ENCODE data around the gene C20orf173.

The C20orf173 gene

GRCh38 chr20:35529552-35529951 is at the start of gene C20orf173:
Gene C20orf173 (minus strand): TSS chr20:35529652. CDS start chr20:35529373, 279 bp downstream.
- WGBS (ENCODE audit: insufficient coverage, insufficient read length), result no CpG with 5 or more reads among the region's 2 CpGs
- H3K4me3 ChIP-seq (ENCODE audit: low read length), result no peak within 1 kb of the TSS
- H3K9me3 ChIP-seq (ENCODE audit: control insufficient read depth, insufficient read depth, low read length), result no peaks in the 10 kb centered on the region; the same call in 1 of the 2 replicates
- DNase-seq (ENCODE audit: low read depth, low spot score), result no peak
- H3K27me3 ChIP-seq (ENCODE audit: control insufficient read depth, insufficient read depth, low read length), result no peaks in the 10 kb centered on the region
- no peaks in the 10 kb centered on the region for H3K4me1 ChIP-seq (ENCODE audit: control insufficient read depth, insufficient read depth, low read length)
- no peak within 1 kb of the TSS for H3K27ac ChIP-seq (ENCODE audit: low read length)
- H3K36me3 ChIP-seq (ENCODE audit: control insufficient read depth, insufficient read depth, low read length), result no peaks in the 10 kb centered on the region

GRCh38 chr20:35579196-35579595 is 49.7 kb upstream of the C20orf173 start:
- H3K9me3 ChIP-seq (ENCODE audit: control insufficient read depth, insufficient read depth, low read length), result no peaks in the 10 kb centered on the region
- no peaks in the 10 kb centered on the region for H3K27me3 ChIP-seq (ENCODE audit: control insufficient read depth, insufficient read depth, low read length)
- no peak overlapping the region for H3K27ac ChIP-seq (ENCODE audit: low read length)
- H3K4me1 ChIP-seq (ENCODE audit: control insufficient read depth, insufficient read depth, low read length), result no peaks in the 10 kb centered on the region
- no peaks in the 10 kb centered on the region for H3K36me3 ChIP-seq (ENCODE audit: control insufficient read depth, insufficient read depth, low read length)
- WGBS (ENCODE audit: insufficient coverage, insufficient read length), result no CpG with 5 or more reads among the region's 6 CpGs
- H3K4me3 ChIP-seq (ENCODE audit: low read length), result no peak overlapping the region
- no peak for DNase-seq (ENCODE audit: low read depth, low spot score)

- H3K27ac ChIP-seq (ENCODE audit: low read length), result no peak overlapping the region
- no peaks in the 10 kb centered on the region for H3K4me1 ChIP-seq (ENCODE audit: control insufficient read depth, insufficient read depth, low read length)
- WGBS (ENCODE audit: insufficient coverage, insufficient read length), result no CpG with 5 or more reads among the region's 8 CpGs
- H3K36me3 ChIP-seq (ENCODE audit: control insufficient read depth, insufficient read depth, low read length), result no peaks in the 10 kb centered on the region
- no peaks in the 10 kb centered on the region for H3K27me3 ChIP-seq (ENCODE audit: control insufficient read depth, insufficient read depth, low read length)
- DNase-seq (ENCODE audit: low read depth, low spot score), result no peak
- H3K9me3 ChIP-seq (ENCODE audit: control insufficient read depth, insufficient read depth, low read length), result no peaks in the 10 kb centered on the region
- H3K4me3 ChIP-seq (ENCODE audit: low read length), result no peak overlapping the region
Observed at GRCh38 chr20:35578469-35578868, 49.0 kb upstream of the C20orf173 start.

GRCh38 chr20:35576816-35577215 is 47.4 kb upstream of the C20orf173 start:
- Histone ChIP-seq H3K36me3 (ENCODE audit: control insufficient read depth, insufficient read depth, low read length) (no peaks in the 10 kb centered on the region), H3K27me3 (ENCODE audit: control insufficient read depth, insufficient read depth, low read length) (no peaks in the 10 kb centered on the region), H3K9me3 (ENCODE audit: control insufficient read depth, insufficient read depth, low read length) (no peaks in the 10 kb centered on the region), H3K4me1 (ENCODE audit: control insufficient read depth, insufficient read depth, low read length) (no peaks in the 10 kb centered on the region), H3K27ac (ENCODE audit: low read length) (no peak overlapping the region), H3K4me3 (ENCODE audit: low read length) (no peak overlapping the region)
- WGBS (ENCODE audit: insufficient coverage, insufficient read length), result no CpG with 5 or more reads among the region's 3 CpGs
- no peak for DNase-seq (ENCODE audit: low read depth, low spot score)

- Histone ChIP-seq H3K27me3 (ENCODE audit: control insufficient read depth, insufficient read depth, low read length) (no peaks in the 10 kb centered on the region), H3K27ac (ENCODE audit: low read length) (no peak overlapping the region), H3K4me3 (ENCODE audit: low read length) (no peak overlapping the region), H3K36me3 (ENCODE audit: control insufficient read depth, insufficient read depth, low read length) (no peaks in the 10 kb centered on the region), H3K4me1 (ENCODE audit: control insufficient read depth, insufficient read depth, low read length) (no peaks in the 10 kb centered on the region), H3K9me3 (ENCODE audit: control insufficient read depth, insufficient read depth, low read length) (no peaks in the 10 kb centered on the region)
- no peak for DNase-seq (ENCODE audit: low read depth, low spot score)
- WGBS (ENCODE audit: insufficient coverage, insufficient read length), result no CpG with 5 or more reads among the region's 4 CpGs
Observed at GRCh38 chr20:35575958-35576357, 46.5 kb upstream of the C20orf173 start.

- WGBS (ENCODE audit: insufficient coverage, insufficient read length), result no CpG with 5 or more reads among the region's 4 CpGs
- H3K27me3 ChIP-seq (ENCODE audit: control insufficient read depth, insufficient read depth, low read length), result no peaks in the 10 kb centered on the region
- no peak overlapping the region for H3K27ac ChIP-seq (ENCODE audit: low read length)
- no peaks in the 10 kb centered on the region for H3K4me1 ChIP-seq (ENCODE audit: control insufficient read depth, insufficient read depth, low read length)
- H3K4me3 ChIP-seq (ENCODE audit: low read length), result no peak overlapping the region
- H3K36me3 ChIP-seq (ENCODE audit: control insufficient read depth, insufficient read depth, low read length), result no peaks in the 10 kb centered on the region
- H3K9me3 ChIP-seq (ENCODE audit: control insufficient read depth, insufficient read depth, low read length), result no peaks in the 10 kb centered on the region
- no peak for DNase-seq (ENCODE audit: low read depth, low spot score)
Observed at GRCh38 chr20:35572838-35573237, 43.4 kb upstream of the C20orf173 start.

GRCh38 chr20:35571555-35571954 is 42.1 kb upstream of the C20orf173 start:
- Histone ChIP-seq H3K27me3 (ENCODE audit: control insufficient read depth, insufficient read depth, low read length) (no peaks in the 10 kb centered on the region), H3K27ac (ENCODE audit: low read length) (no peak overlapping the region), H3K9me3 (ENCODE audit: control insufficient read depth, insufficient read depth, low read length) (no peaks in the 10 kb centered on the region), H3K36me3 (ENCODE audit: control insufficient read depth, insufficient read depth, low read length) (no peaks in the 10 kb centered on the region), H3K4me3 (ENCODE audit: low read length) (no peak overlapping the region), H3K4me1 (ENCODE audit: control insufficient read depth, insufficient read depth, low read length) (no peaks in the 10 kb centered on the region)
- DNase-seq (ENCODE audit: low read depth, low spot score), result no peak

GRCh38 chr20:35568645-35569044 is 39.2 kb upstream of the C20orf173 start:
- Histone ChIP-seq H3K27me3 (ENCODE audit: control insufficient read depth, insufficient read depth, low read length) (no peaks in the 10 kb centered on the region), H3K36me3 (ENCODE audit: control insufficient read depth, insufficient read depth, low read length) (no peaks in the 10 kb centered on the region), H3K4me3 (ENCODE audit: low read length) (no peak overlapping the region), H3K4me1 (ENCODE audit: control insufficient read depth, insufficient read depth, low read length) (no peaks in the 10 kb centered on the region), H3K9me3 (ENCODE audit: control insufficient read depth, insufficient read depth, low read length) (no peaks in the 10 kb centered on the region), H3K27ac (ENCODE audit: low read length) (no peak overlapping the region)
- no CpG with 5 or more reads among the region's 2 CpGs for WGBS (ENCODE audit: insufficient coverage, insufficient read length)
- no peak for DNase-seq (ENCODE audit: low read depth, low spot score)

GRCh38 chr20:35564905-35565304 is 35.5 kb upstream of the C20orf173 start:
- Histone ChIP-seq H3K9me3 (ENCODE audit: control insufficient read depth, insufficient read depth, low read length) (no peaks in the 10 kb centered on the region), H3K27me3 (ENCODE audit: control insufficient read depth, insufficient read depth, low read length) (no peaks in the 10 kb centered on the region), H3K4me3 (ENCODE audit: low read length) (no peak overlapping the region), H3K36me3 (ENCODE audit: control insufficient read depth, insufficient read depth, low read length) (no peaks in the 10 kb centered on the region), H3K4me1 (ENCODE audit: control insufficient read depth, insufficient read depth, low read length) (0 out of 2 replicates have a peak, but pooled peaks cover 2% of the 10 kb centered on the region), H3K27ac (ENCODE audit: low read length) (no peak overlapping the region)
- no peak for DNase-seq (ENCODE audit: low read depth, low spot score)
- no CpG with 5 or more reads among the region's 7 CpGs for WGBS (ENCODE audit: insufficient coverage, insufficient read length)

GRCh38 chr20:35563834-35564233 is 34.4 kb upstream of the C20orf173 start:
- Histone ChIP-seq H3K27ac (ENCODE audit: low read length) (no peak overlapping the region), H3K36me3 (ENCODE audit: control insufficient read depth, insufficient read depth, low read length) (no peaks in the 10 kb centered on the region), H3K9me3 (ENCODE audit: control insufficient read depth, insufficient read depth, low read length) (no peaks in the 10 kb centered on the region), H3K4me1 (ENCODE audit: control insufficient read depth, insufficient read depth, low read length) (0 out of 2 replicates have a peak, but pooled peaks cover 2% of the 10 kb centered on the region), H3K27me3 (ENCODE audit: control insufficient read depth, insufficient read depth, low read length) (no peaks in the 10 kb centered on the region), H3K4me3 (ENCODE audit: low read length) (no peak overlapping the region)
- no peak for DNase-seq (ENCODE audit: low read depth, low spot score)
- no CpG with 5 or more reads among the region's 10 CpGs for WGBS (ENCODE audit: insufficient coverage, insufficient read length)

- no peak overlapping the region for H3K27ac ChIP-seq (ENCODE audit: low read length)
- H3K4me3 ChIP-seq (ENCODE audit: low read length), result no peak overlapping the region
- H3K36me3 ChIP-seq (ENCODE audit: control insufficient read depth, insufficient read depth, low read length), result no peaks in the 10 kb centered on the region; the same call in 1 of the 2 replicates
- H3K4me1 ChIP-seq (ENCODE audit: control insufficient read depth, insufficient read depth, low read length), result 0 out of 2 replicates have a peak, but pooled peaks cover 2% of the 10 kb centered on the region
- no peaks in the 10 kb centered on the region for H3K27me3 ChIP-seq (ENCODE audit: control insufficient read depth, insufficient read depth, low read length)
- no peaks in the 10 kb centered on the region for H3K9me3 ChIP-seq (ENCODE audit: control insufficient read depth, insufficient read depth, low read length)
- no peak for DNase-seq (ENCODE audit: low read depth, low spot score)
- no CpG with 5 or more reads among the region's 10 CpGs for WGBS (ENCODE audit: insufficient coverage, insufficient read length)
Observed at GRCh38 chr20:35562541-35563110, 33.2 kb upstream of the C20orf173 start.
